B cell (primary cell): Measurements from ENCODE around the gene CLSTN2. TPM values are rescaled to one million over a fixed set of nuclear protein-coding genes. Genes with fewer than 3 reads are reported as not detected.

Experiments
- ATAC-seq: fragments of 200-7000 bp; cut with Tn5 transposase; one replicate; pipeline ENCODE4 v1.10.0; 2021; ENCODE audit warnings: low read depth, mild to moderate bottlenecking, moderate number of reproducible peaks, moderate library complexity
- CTCF ChIA-PET: fragments of 350-600 bp; sonication (Branson Sonifier 250); formaldehyde crosslinking; loops from one replicate; lab custom pipeline; 2021; ENCODE audit warnings: antibody characterized with exemption, inconsistent platforms; lab: Charles Lee
- POLR2A ChIA-PET: fragments of 350-600 bp; sonication (Branson Sonifier 250); formaldehyde crosslinking; loops from one replicate; lab custom pipeline; 2021; ENCODE audit warnings: antibody characterized with exemption; lab: Charles Lee
- DNase-seq: peaks from one replicate; pipeline ENCODE4 v3.0.0; 2013
- H2AFZ ChIP-seq: 2 replicates; pipeline ENCODE4 v1.6.1; 2012; ENCODE audit warnings: mild to moderate bottlenecking, low read depth, low read length; ENCODE audit not compliant: insufficient read depth, poor library complexity, severe bottlenecking
- H3K27ac ChIP-seq, 2 donors: 1 replicate in 1 of 2; 2 replicates in 1 of 2; pipeline ENCODE4 v1.5.1; 2012 to 2013; ENCODE audit warnings: low read length in 2 of 2, mild to moderate bottlenecking in 2 of 2, moderate library complexity in 1 of 2
- H3K27me3 ChIP-seq, 4 experiments: fragments of 200-600 bp in 1 of 4; sonication (generic) in 1 of 4; replicated peaks in 1 of 4; 1 replicate in 2 of 4; 2 replicates in 2 of 4; pipeline versions ENCODE4 v1.6.1 to v1.7.0; 2013 to 2016; ENCODE audit warnings: low read length in 3 of 4, mild to moderate bottlenecking in 2 of 4, mixed read lengths in 1 of 4, moderate library complexity in 1 of 4; ENCODE audit not compliant: insufficient read depth in 4 of 4, control insufficient read depth in 3 of 4; ENCODE audit errors: control extremely low read depth in 1 of 4
- H3K36me3 ChIP-seq, 2 experiments: replicated peaks in 1 of 2; 1 replicate in 1 of 2; 2 replicates in 1 of 2; pipeline versions ENCODE4 v1.6.1 to v1.7.1; 2013; ENCODE audit warnings: low read length in 1 of 2; ENCODE audit not compliant: insufficient read depth in 2 of 2, control insufficient read depth in 1 of 2; ENCODE audit errors: control extremely low read depth in 1 of 2, extremely low read depth in 1 of 2
- H3K4me1 ChIP-seq, 2 donors: fragments of 200-600 bp in 1 of 2; sonication (generic) in 1 of 2; 1 replicate in 1 of 2; 2 replicates in 1 of 2; pipeline versions ENCODE4 v1.5.1 to v1.6.1; 2013 to 2017; ENCODE audit warnings: low read length in 2 of 2; ENCODE audit not compliant: control insufficient read depth in 2 of 2, insufficient read depth in 2 of 2
- H3K4me2 ChIP-seq: replicated peaks from 2 replicates; pipeline ENCODE3; 2012; ENCODE audit warnings: mild to moderate bottlenecking, low read depth, low read length; ENCODE audit not compliant: poor library complexity, severe bottlenecking
- H3K4me3 ChIP-seq, 5 experiments: fragments of 200-600 bp in 1 of 5; sonication (generic) in 1 of 5; 1 replicate in 3 of 5; 2 replicates in 2 of 5; pipeline versions ENCODE4 v1.5.1 to v1.7.0; 2011 to 2016; ENCODE audit warnings: low read length in 4 of 5, mild to moderate bottlenecking in 4 of 5, low read depth in 2 of 5, control low read depth in 1 of 5, moderate library complexity in 1 of 5; ENCODE audit not compliant: insufficient read depth in 1 of 5; ENCODE audit errors: control extremely low read depth in 1 of 5, extremely low read depth in 1 of 5
- H3K79me2 ChIP-seq: fragments of 200-600 bp; sonication (generic); one replicate; pipeline ENCODE4 v1.6.0; 2016; ENCODE audit warnings: low read length; ENCODE audit not compliant: control insufficient read depth, insufficient read depth
- H3K9ac ChIP-seq: fragments of 200-600 bp; sonication (generic); 2 replicates; pipeline ENCODE4 v1.6.1; 2017; ENCODE audit warnings: mild to moderate bottlenecking, low read length, moderate library complexity
- H3K9me3 ChIP-seq, 3 donors: one replicate each; pipeline versions ENCODE4 v1.6.1 to v1.7.1; 2013; ENCODE audit warnings: low read length in 2 of 3; ENCODE audit not compliant: control insufficient read depth in 2 of 3, insufficient read depth in 1 of 3; ENCODE audit errors: control extremely low read depth in 1 of 3
- H4K20me1 ChIP-seq: 2 replicates; pipeline ENCODE4 v1.6.0; 2012; ENCODE audit warnings: mild to moderate bottlenecking, low read length; ENCODE audit not compliant: insufficient read depth, control insufficient read depth, poor library complexity, severe bottlenecking
- H3K27ac Mint-ChIP-seq: one replicate; pipeline ENCODE4 v1.8.0; 2021; ENCODE audit warnings: mixed read lengths
- H3K27me3 Mint-ChIP-seq: one replicate; pipeline ENCODE4 v1.8.0; 2021; ENCODE audit warnings: mixed read lengths
- H3K4me1 Mint-ChIP-seq: one replicate; pipeline ENCODE4 v1.8.0; 2021; ENCODE audit warnings: mixed read lengths
- H3K4me3 Mint-ChIP-seq: one replicate; pipeline ENCODE4 v1.8.0; 2021; ENCODE audit warnings: mixed read lengths
- H3K9me3 Mint-ChIP-seq: one replicate; pipeline ENCODE4 v1.8.0; 2022; ENCODE audit warnings: mixed read lengths; ENCODE audit not compliant: insufficient read depth
- EZH2 ChIP-seq: IDR thresholded peaks from 2 replicates; pipeline ENCODE4 v1.6.1; 2012; ENCODE audit warnings: borderline replicate concordance, low read depth, mild to moderate bottlenecking, moderate library complexity, low read length; ENCODE audit not compliant: insufficient read depth, poor library complexity, severe bottlenecking
- WGBS: methylation state at CpG from one replicate; pipeline ENCODE4 v1.1.5; 2013; ENCODE audit warnings: missing lambda C conversion rate; ENCODE audit not compliant: insufficient coverage; 5-methylcytosine and 5-hydroxymethylcytosine counted together
- intact Hi-C: fragments of 100-400 bp; cut with micrococcal nuclease; formaldehyde crosslinking; loops from one replicate; pipeline ENCODE4 v1.10.0; 2022
- polyA minus RNA-seq: library from RNA; depleted of rRNA, polyadenylated mRNA; stranded (reverse); fragments of >200 nt; gene quantifications from 2 replicates; pipeline ENCODE4 v1.2.3, GENCODE V29; 2012
- polyA plus RNA-seq: library from polyadenylated mRNA; depleted of rRNA; stranded (reverse); fragments of >200 nt; gene quantifications from 2 replicates; pipeline ENCODE4 v1.2.3, GENCODE V29; 2012
- total RNA-seq, 2 donors: library from RNA; stranded (reverse); fragments of 120-200 nt in 1 of 2; gene quantifications; 1 replicate in 1 of 2; 2 replicates in 1 of 2; pipeline versions ENCODE4 v1.2.3 to v1.2.4, GENCODE V29; 2013 to 2022
- TF ChIP-seq, protein P1 (sequence below): fragments of 200-600 bp; IDR thresholded peaks from one replicate; pipeline ENCODE4 v1.8.0; 2022; ENCODE audit warnings: antibody characterized with exemption, mild to moderate bottlenecking

CLSTN2 gene
- total RNA-seq (not detected in 2 replicates), polyA plus RNA-seq (not detected in 2 replicates), polyA minus RNA-seq (under 0.01 TPM in 1 of 2 replicates, not detected in the other)
- 0.07 TPM for total RNA-seq (2013)

DNA sequence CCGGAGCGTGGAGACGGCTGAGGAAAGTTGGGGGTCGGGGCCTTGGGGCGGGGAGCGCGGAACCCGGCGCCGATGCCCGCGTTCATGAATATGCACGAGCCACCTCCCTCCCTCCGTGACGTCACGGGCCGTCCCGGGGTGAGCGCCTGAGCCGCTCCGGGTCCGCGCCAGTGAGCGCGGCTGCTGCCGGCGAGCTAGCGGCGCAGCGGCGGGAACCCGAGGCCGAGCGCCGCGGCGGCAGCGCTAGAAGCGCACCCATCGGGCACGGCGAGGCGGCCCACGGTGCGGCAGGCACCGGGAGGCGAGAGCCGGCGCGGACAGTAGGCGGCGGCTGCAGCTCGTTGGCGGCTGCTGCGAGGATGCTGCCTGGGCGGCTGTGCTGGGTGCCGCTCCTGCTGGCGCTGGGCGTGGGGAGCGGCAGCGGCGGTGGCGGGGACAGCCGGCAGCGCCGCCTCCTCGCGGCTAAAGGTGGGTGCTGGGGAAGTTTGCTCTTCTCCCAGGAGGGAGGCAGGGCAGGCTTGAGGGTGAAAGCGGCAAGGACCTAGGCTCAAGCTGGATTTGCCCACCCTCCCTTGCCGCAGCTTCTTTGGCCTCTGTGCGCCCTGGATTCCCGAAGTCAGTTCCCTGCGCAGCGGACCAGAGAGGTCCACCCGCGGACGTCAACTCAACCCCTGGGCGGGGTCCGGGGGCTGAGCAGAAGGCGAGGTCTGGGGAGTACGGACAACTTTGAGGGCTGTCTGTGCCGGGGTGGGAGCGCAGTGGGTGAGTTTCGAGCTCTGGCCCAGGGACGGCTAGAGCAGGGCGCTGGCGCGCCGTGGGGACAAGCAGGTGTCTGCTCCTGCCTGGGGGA lies at the start of gene CLSTN2:
Gene CLSTN2, plus strand, starts transcription at position 170 of the 850 bp plus-strand sequence.
- peaks cover 0 to 6% (median 0%) of the 10 kb centered on the region in 3 donors for H3K9me3 ChIP-seq
- no peak within 1 kb of the TSS for H3K27ac ChIP-seq
- H3K4me1 ChIP-seq: peaks cover 9 to 11% of the 10 kb centered on the region in 2 donors
- no peak within 1 kb of the TSS for H3K27ac Mint-ChIP-seq
- CTCF ChIA-PET: interaction anchor here (3.4 kb wide), 1 partner anchor 929 kb away, joined by 20 read pairs; no protein-coding TSS in a partner anchor
- H3K4me1 Mint-ChIP-seq: peaks cover 9% of the 10 kb centered on the region
- peak within 1 kb of the TSS; percentile 33 for H2AFZ ChIP-seq
- WGBS: 2% methylated on average over 89 of the region's 89 CpGs
- intact Hi-C loops: no loop called here
- no peaks in the 10 kb centered on the region for H3K36me3 ChIP-seq
- no peaks in the 10 kb centered on the region for H3K79me2 ChIP-seq
- peak within 1 kb of the TSS; percentile 48 for H3K4me2 ChIP-seq
- peaks cover 0 to 43% (median 23%) of the 10 kb centered on the region in 4 experiments for H3K27me3 ChIP-seq
- POLR2A ChIA-PET: no interaction called here
- no peak within 1 kb of the TSS for H3K9ac ChIP-seq
- DNase-seq (peak; percentile 8), ATAC-seq (no peak)
- no peaks in the 10 kb centered on the region for H4K20me1 ChIP-seq
- H3K27me3 Mint-ChIP-seq: peaks cover 50% of the 10 kb centered on the region
- TF ChIP-seq, protein P1, sequence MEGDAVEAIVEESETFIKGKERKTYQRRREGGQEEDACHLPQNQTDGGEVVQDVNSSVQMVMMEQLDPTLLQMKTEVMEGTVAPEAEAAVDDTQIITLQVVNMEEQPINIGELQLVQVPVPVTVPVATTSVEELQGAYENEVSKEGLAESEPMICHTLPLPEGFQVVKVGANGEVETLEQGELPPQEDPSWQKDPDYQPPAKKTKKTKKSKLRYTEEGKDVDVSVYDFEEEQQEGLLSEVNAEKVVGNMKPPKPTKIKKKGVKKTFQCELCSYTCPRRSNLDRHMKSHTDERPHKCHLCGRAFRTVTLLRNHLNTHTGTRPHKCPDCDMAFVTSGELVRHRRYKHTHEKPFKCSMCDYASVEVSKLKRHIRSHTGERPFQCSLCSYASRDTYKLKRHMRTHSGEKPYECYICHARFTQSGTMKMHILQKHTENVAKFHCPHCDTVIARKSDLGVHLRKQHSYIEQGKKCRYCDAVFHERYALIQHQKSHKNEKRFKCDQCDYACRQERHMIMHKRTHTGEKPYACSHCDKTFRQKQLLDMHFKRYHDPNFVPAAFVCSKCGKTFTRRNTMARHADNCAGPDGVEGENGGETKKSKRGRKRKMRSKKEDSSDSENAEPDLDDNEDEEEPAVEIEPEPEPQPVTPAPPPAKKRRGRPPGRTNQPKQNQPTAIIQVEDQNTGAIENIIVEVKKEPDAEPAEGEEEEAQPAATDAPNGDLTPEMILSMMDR: no peak
- TF ChIP-seq EZH2: no peak
- no peaks in the 10 kb centered on the region for H3K9me3 Mint-ChIP-seq
- H3K4me3 ChIP-seq: no peak within 1 kb of the TSS
- peak within 1 kb of the TSS; percentile 48 for H3K4me3 Mint-ChIP-seq

DNA sequence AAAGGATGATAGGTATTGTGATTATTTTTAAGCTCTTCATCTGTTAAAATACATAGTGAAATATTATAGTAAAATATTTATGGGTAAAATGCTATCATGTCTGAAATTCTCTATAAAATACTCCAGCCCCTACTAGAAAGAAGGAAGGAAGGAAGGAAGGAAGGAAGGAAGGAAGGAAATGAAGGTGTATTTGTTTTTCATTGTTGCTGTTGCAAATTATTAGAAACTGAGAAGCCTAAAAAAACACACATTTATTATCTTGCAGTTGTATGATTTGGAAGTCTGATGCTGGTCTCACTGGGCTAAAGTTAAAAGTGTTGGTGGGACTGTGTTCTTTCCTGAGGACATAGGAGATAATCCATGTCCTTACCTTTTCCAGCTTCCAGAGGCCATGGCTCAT lies 47.6 kb upstream of the CLSTN2 start:
- Mint-ChIP-seq H3K4me3 (no peak overlapping the region), H3K9me3 (peaks cover 3% of the 10 kb centered on the region), H3K4me1 (no peaks in the 10 kb centered on the region), H3K27ac (no peak overlapping the region), H3K27me3 (no peaks in the 10 kb centered on the region)
- no peaks in the 10 kb centered on the region for H3K79me2 ChIP-seq
- no peaks in the 10 kb centered on the region for H3K27me3 ChIP-seq
- H3K4me2 ChIP-seq: no peak overlapping the region
- ChIA-PET CTCF (no interaction called here), POLR2A (no interaction called here)
- no peak overlapping the region for H3K27ac ChIP-seq
- no peak overlapping the region for H2AFZ ChIP-seq
- TF ChIP-seq, protein P1: no peak
- TF ChIP-seq EZH2: no peak
- no peak for ATAC-seq
- no peaks in the 10 kb centered on the region for H3K36me3 ChIP-seq
- no peaks in the 10 kb centered on the region for H4K20me1 ChIP-seq
- no peak overlapping the region for H3K9ac ChIP-seq
- intact Hi-C loops: no loop called here
- no peak overlapping the region for H3K4me3 ChIP-seq
- H3K4me1 ChIP-seq: no peaks in the 10 kb centered on the region
- no peak for DNase-seq
- peaks cover 0 to 8% (median 1%) of the 10 kb centered on the region in 3 donors for H3K9me3 ChIP-seq
